H1 (cell line): ENCODE results near the gene GALT. TPM values are rescaled to one million over a fixed set of nuclear protein-coding genes. Genes with fewer than 3 reads are reported as not detected.

Source experiments
- CTCF ChIA-PET: fragments of 300-600 bp; sonication (Branson Sonifier 250); formaldehyde crosslinking; loops from one replicate; lab custom pipeline; 2021; ENCODE audit not compliant: partially characterized antibody; lab: Charles Lee
- POLR2A ChIA-PET: fragments of 300-600 bp; sonication (Branson Sonifier 250); formaldehyde crosslinking; loops from one replicate; lab custom pipeline; 2021; ENCODE audit warnings: inconsistent platforms; ENCODE audit not compliant: partially characterized antibody; lab: Charles Lee
- DNase-seq, 2 experiments: peaks; one replicate each; pipeline versions ENCODE4 v3.0.0 to v3.0.0-alpha.2; 2010 to 2022; ENCODE audit warnings: low spot score in 2 of 2, low read depth in 1 of 2, mixed read lengths in 1 of 2
- FAIRE-seq: peaks from 2 replicates; lab custom pipeline; 2011; peaks lifted over from hg19 to GRCh38; lab: Jason Lieb, UNC
- H2AFZ ChIP-seq: 2 replicates; pipeline ENCODE4 v1.8.1; 2012; ENCODE audit warnings: low read length, inconsistent platforms
- H2AK5ac ChIP-seq: 2 replicates; pipeline ENCODE4 v1.6.1; 2013; ENCODE audit warnings: low read depth, low read length
- H2BK120ac ChIP-seq: replicated peaks from 2 replicates; pipeline ENCODE3; 2013; ENCODE audit warnings: low read depth, low read length, inconsistent platforms
- H2BK12ac ChIP-seq: 2 replicates; pipeline ENCODE4 v1.6.1; 2013; ENCODE audit warnings: low read depth, low read length
- H2BK15ac ChIP-seq: 2 replicates; pipeline ENCODE4 v1.6.1; 2013; ENCODE audit warnings: low read length
- H2BK20ac ChIP-seq: 2 replicates; pipeline ENCODE4 v1.6.1; 2013; ENCODE audit warnings: low read length
- H2BK5ac ChIP-seq: 2 replicates; pipeline ENCODE4 v1.6.1; 2013; ENCODE audit warnings: low read depth, low read length
- H3K14ac ChIP-seq: 2 replicates; pipeline ENCODE4 v1.6.1; 2013; ENCODE audit warnings: inconsistent platforms; ENCODE audit not compliant: insufficient read length
- H3K18ac ChIP-seq: 2 replicates; pipeline ENCODE4 v1.6.1; 2013; ENCODE audit warnings: low read length; ENCODE audit errors: extremely low read depth
- H3K23ac ChIP-seq: 2 replicates; pipeline ENCODE4 v1.6.1; 2013; ENCODE audit warnings: inconsistent platforms; ENCODE audit not compliant: insufficient read length
- H3K23me2 ChIP-seq: 2 replicates; pipeline ENCODE4 v1.6.1; 2013; ENCODE audit warnings: low read depth, low read length
- H3K27ac ChIP-seq: 2 replicates; pipeline ENCODE4 v1.6.1; 2011; ENCODE audit warnings: low read depth, low read length, inconsistent platforms
- H3K27me3 ChIP-seq, 4 experiments: replicated peaks in 1 of 4; 1 replicate in 1 of 4; 2 replicates in 3 of 4; pipeline versions ENCODE4 v1.6.1 to v1.8.1; 2011 to 2013; ENCODE audit warnings: low read length in 3 of 4, mild to moderate bottlenecking in 3 of 4, inconsistent platforms in 2 of 4, mixed read lengths in 2 of 4, moderate library complexity in 1 of 4; ENCODE audit not compliant: control insufficient read depth in 3 of 4, insufficient read depth in 3 of 4; ENCODE audit errors: extremely low read depth in 1 of 4
- H3K36me3 ChIP-seq, 4 experiments: 2 replicates each; pipeline versions ENCODE4 v1.6.1 to v1.8.1; 2011 to 2013; ENCODE audit warnings: mild to moderate bottlenecking in 4 of 4, low read length in 3 of 4, moderate library complexity in 2 of 4, control low read depth in 1 of 4, inconsistent platforms in 1 of 4; ENCODE audit not compliant: insufficient read depth in 4 of 4, control insufficient read depth in 2 of 4
- H3K4ac ChIP-seq: replicated peaks from 2 replicates; pipeline ENCODE3; 2013; ENCODE audit warnings: low read length, low read depth, mixed read lengths, inconsistent platforms; ENCODE audit not compliant: insufficient read length
- H3K4me1 ChIP-seq, 4 experiments: replicated peaks in 1 of 4; 1 replicate in 1 of 4; 2 replicates in 3 of 4; pipeline versions ENCODE4 v1.6.1 to v1.8.1; 2011 to 2013; ENCODE audit warnings: low read length in 3 of 4, inconsistent platforms in 2 of 4, mixed read lengths in 1 of 4; ENCODE audit not compliant: insufficient read depth in 4 of 4, control insufficient read depth in 3 of 4
- H3K4me2 ChIP-seq, 2 experiments: 2 replicates each; pipeline versions ENCODE4 v1.6.1 to v1.8.1; 2011 to 2013; ENCODE audit warnings: low read depth in 2 of 2, low read length in 2 of 2, control low read depth in 1 of 2, inconsistent platforms in 1 of 2, mild to moderate bottlenecking in 1 of 2; ENCODE audit not compliant: insufficient read depth in 1 of 2
- H3K4me3 ChIP-seq, 4 experiments: fragments of 200-600, 300-600 bp in 1 of 4; sonication (generic), shearing (Covaris generic), sonication (Bioruptor Twin) in 1 of 4; 2 replicates each; pipeline versions ENCODE4 v1.5.1 to v1.8.1; 2011 to 2016; ENCODE audit warnings: low read length in 4 of 4, low read depth in 3 of 4, control low read depth in 2 of 4, inconsistent platforms in 2 of 4, mild to moderate bottlenecking in 2 of 4, mixed read lengths in 1 of 4, moderate library complexity in 1 of 4; ENCODE audit not compliant: insufficient read depth in 2 of 4; ENCODE audit errors: extremely low read depth in 1 of 4
- H3K56ac ChIP-seq: replicated peaks from 2 replicates; pipeline ENCODE3; 2013; ENCODE audit warnings: low read depth, mild to moderate bottlenecking, mixed read lengths, low read length, inconsistent platforms; ENCODE audit not compliant: insufficient read length
- H3K79me1 ChIP-seq: 2 replicates; pipeline ENCODE4 v1.6.1; 2013; ENCODE audit warnings: low read depth, low read length, control low read depth
- H3K79me2 ChIP-seq, 2 experiments: 2 replicates each; pipeline versions ENCODE4 v1.6.1 to v1.8.1; 2012 to 2013; ENCODE audit warnings: low read length in 2 of 2, mild to moderate bottlenecking in 2 of 2, inconsistent platforms in 1 of 2; ENCODE audit not compliant: insufficient read depth in 2 of 2, control insufficient read depth in 1 of 2
- H3K9ac ChIP-seq, 4 experiments: replicated peaks in 1 of 4; 1 replicate in 1 of 4; 2 replicates in 3 of 4; pipeline versions ENCODE4 v1.6.1 to v1.8.1; 2011 to 2013; ENCODE audit warnings: low read depth in 3 of 4, low read length in 3 of 4, control low read depth in 2 of 4, mild to moderate bottlenecking in 2 of 4, moderate library complexity in 2 of 4, inconsistent platforms in 1 of 4; ENCODE audit errors: extremely low read depth in 1 of 4
- H3K9me3 ChIP-seq, 2 experiments: 2 replicates each; pipeline versions ENCODE4 v1.6.1 to v1.8.1; 2012 to 2013; ENCODE audit warnings: mild to moderate bottlenecking in 2 of 2, moderate library complexity in 2 of 2, control low read depth in 1 of 2, inconsistent platforms in 1 of 2, low read depth in 1 of 2, low read length in 1 of 2, mixed read lengths in 1 of 2; ENCODE audit not compliant: insufficient read depth in 2 of 2
- H4K20me1 ChIP-seq, 2 experiments: replicated peaks in 1 of 2; 2 replicates each; pipeline versions ENCODE3 to v1.8.1; 2011 to 2013; ENCODE audit warnings: inconsistent platforms in 2 of 2, low read length in 2 of 2, mild to moderate bottlenecking in 1 of 2; ENCODE audit not compliant: insufficient read depth in 2 of 2, control insufficient read depth in 1 of 2
- H4K5ac ChIP-seq: 2 replicates; pipeline ENCODE4 v1.6.1; 2013; ENCODE audit warnings: low read length, low read depth, mixed read lengths, inconsistent platforms; ENCODE audit not compliant: insufficient read length
- H4K8ac ChIP-seq: 2 replicates; pipeline ENCODE4 v1.8.0; 2013; ENCODE audit warnings: mild to moderate bottlenecking, moderate library complexity, low read length, inconsistent platforms; ENCODE audit not compliant: insufficient read depth; ENCODE audit errors: extremely low read depth
- H4K91ac ChIP-seq: replicated peaks from 2 replicates; pipeline ENCODE3; 2013; ENCODE audit warnings: low read length, mixed read lengths, inconsistent platforms; ENCODE audit not compliant: insufficient read length
- ASH2L ChIP-seq: fragments of 200-600, 300-600 bp; sonication (generic); IDR thresholded peaks from one replicate; pipeline ENCODE4 v1.7.1; 2017; ENCODE audit warnings: low read length
- ATF2 ChIP-seq: IDR thresholded peaks from 2 replicates; pipeline ENCODE4 v1.6.1; 2012; ENCODE audit warnings: low read length, inconsistent platforms
- ATF3 ChIP-seq: IDR thresholded peaks from 2 replicates; pipeline ENCODE4 v1.6.1; 2011; ENCODE audit warnings: low read depth, mild to moderate bottlenecking, low read length; ENCODE audit not compliant: insufficient read depth
- BRCA1 ChIP-seq: IDR thresholded peaks from 2 replicates; pipeline ENCODE4 v1.6.1; 2012; ENCODE audit warnings: low read depth, low read length, improper control_type of control experiment
- CTBP2 ChIP-seq: IDR thresholded peaks from 2 replicates; pipeline ENCODE4 v1.7.0; 2011; ENCODE audit warnings: borderline replicate concordance, mild to moderate bottlenecking, moderate library complexity, mixed read lengths, low read length; ENCODE audit not compliant: insufficient read depth, insufficient read length
- E2F6 ChIP-seq: IDR thresholded peaks from 2 replicates; pipeline ENCODE4 v1.6.1; 2012; ENCODE audit warnings: inconsistent platforms
- HDAC2 ChIP-seq, 2 experiments: fragments of 300-600 bp in 1 of 2; sonication (generic) in 1 of 2; IDR thresholded peaks; 2 replicates each; pipeline ENCODE4 v1.6.1; 2011 to 2012; ENCODE audit warnings: low read depth in 2 of 2, low read length in 2 of 2, mild to moderate bottlenecking in 2 of 2, moderate library complexity in 2 of 2, borderline replicate concordance in 1 of 2, inconsistent platforms in 1 of 2
- MAFK ChIP-seq: IDR thresholded peaks from 2 replicates; pipeline ENCODE4 v1.6.1; 2012; ENCODE audit warnings: low read depth, mild to moderate bottlenecking, improper control_type of control experiment, low read length
- RXRA ChIP-seq: IDR thresholded peaks from 2 replicates; pipeline ENCODE4 v1.6.1; 2011; ENCODE audit warnings: low read depth, mild to moderate bottlenecking, low read length, moderate library complexity; ENCODE audit not compliant: insufficient read depth
- SP4 ChIP-seq: IDR thresholded peaks from 2 replicates; pipeline ENCODE4 v1.6.1; 2012; ENCODE audit warnings: low read length, inconsistent platforms
- TBP ChIP-seq: IDR thresholded peaks from 2 replicates; pipeline ENCODE4 v1.6.1; 2011; ENCODE audit warnings: low read depth, low read length, improper control_type of control experiment
- WGBS, 2 experiments: shearing (Covaris generic) in 1 of 2; methylation state at CpG; one replicate each; pipeline versions ENCODE4 v1.1.6 to v1.1.7; 2013 to 2015; ENCODE audit warnings: low lambda C conversion rate in 2 of 2, mixed read lengths in 2 of 2, inconsistent platforms in 1 of 2, low coverage in 1 of 2, missing lambda C conversion rate in 1 of 2; ENCODE audit not compliant: insufficient replicate concordance in 2 of 2, insufficient coverage in 1 of 2, insufficient read length in 1 of 2; ENCODE audit errors: extremely low coverage in 1 of 2, missing lambda C conversion rate in 1 of 2; 5-methylcytosine and 5-hydroxymethylcytosine counted together
- polyA plus RNA-seq, 7 experiments: library from polyadenylated mRNA; depleted of rRNA in 3 of 7; stranded (reverse) in 5 of 7; unstranded in 2 of 7; fragments of >200 nt in 5 of 7; fragments of 200-250 nt in 2 of 7; gene quantifications; 1 replicate in 5 of 7; 2 replicates in 1 of 7; 4 replicates in 1 of 7; pipeline versions ENCODE4 v1.2.1 to v1.2.3, GENCODE V29; 2011 to 2013; ENCODE audit warnings: missing spikeins in 2 of 7, mixed read lengths in 2 of 7
- total RNA-seq: library from RNA; stranded (reverse); fragmentation: NEBNext Ultra II Directional; extraction: Animal tissue kit (Norgen Biotek cat#: 25700); gene quantifications from 2 replicates; pipeline ENCODE4 v1.2.1, GENCODE V29; 2021

Gene GALT
- total and polyA plus RNA-seq, 2 of the 8 experiments (the other 6 are each of a cell fraction or from before 2014, with no cell fraction given): 21.9 to 50.6 TPM

- Histone ChIP-seq H3K23ac (no peak overlapping the region), H4K8ac (no peak overlapping the region), H4K91ac (no peak overlapping the region), H3K14ac (no peak overlapping the region), H2BK5ac (no peak overlapping the region), H3K56ac (no peak overlapping the region), H3K4me2 (no peak overlapping the region), H2BK12ac (no peak overlapping the region), H3K27ac (no peak overlapping the region), H3K4me1 (peaks cover 0 to 3% (median 1%) of the 10 kb centered on the region in 4 experiments; a peak in 2 of 7 replicates), H3K18ac (no peak overlapping the region), H2BK20ac (no peak overlapping the region), H2BK120ac (no peak overlapping the region), H3K23me2 (no peaks in the 10 kb centered on the region; the same call in 1 of the 2 replicates), H4K5ac (no peak overlapping the region), H4K20me1 (no peaks in the 10 kb centered on the region), H3K9ac (no peak overlapping the region), H3K27me3 (no peaks in the 10 kb centered on the region), H3K79me2 (no peaks in the 10 kb centered on the region), H3K4me3 (no peak overlapping the region), H2BK15ac (no peak overlapping the region), H3K36me3 (no peaks in the 10 kb centered on the region), H2AK5ac (no peak overlapping the region), H3K9me3 (no peaks in the 10 kb centered on the region), H3K4ac (no peak overlapping the region), H2AFZ (no peak overlapping the region), H3K79me1 (no peaks in the 10 kb centered on the region)
- 49% methylated on average over 4 of the region's 4 CpGs; no CpG with 5 or more reads in 1 of the 2 experiments for WGBS, 2 experiments
- DNase-seq (no peak), FAIRE-seq (no peak)
- CTCF ChIA-PET: interaction anchor here (1.0 to 12.6 kb wide), 5 partner anchors 8 to 17 kb away, joined by 3 to 147 read pairs (median 5); no protein-coding TSS in a partner anchor
- POLR2A ChIA-PET: interaction anchor here (0.6 kb wide), 1 partner anchor 9 kb away, joined by 3 read pairs; no protein-coding TSS in a partner anchor
- no peak for TF ChIP-seq RXRA
- no peak for TF ChIP-seq ASH2L
- no peak for TF ChIP-seq ATF2
- no peak for TF ChIP-seq MAFK
- TF ChIP-seq BRCA1: no peak
- TF ChIP-seq TBP: no peak
- TF ChIP-seq ATF3: no peak
- no peak for TF ChIP-seq E2F6
- no peak for TF ChIP-seq HDAC2 (IDR thresholded peaks at IDR 0.05; ENCODE audit: borderline replicate concordance in 1 of 2, low read depth in 2 of 2, low read length in 2 of 2)
- no peak for TF ChIP-seq CTBP2
- no peak for TF ChIP-seq SP4
Observed at GRCh38 chr9:34685591-34685990, 39.1 kb downstream of the GALT start.
